ENCODE data around the gene MAGI1.
"Not testable (repeated sequence)": the region's sequence is repeated elsewhere in the genome, so short reads cannot be mapped to it uniquely, and the experiment has no call there.

The MAGI1 gene

GRCh38 chr3:65867463-65868210 lies 171.1 kb downstream of the MAGI1 start:
- DNase-seq, result no peak

GRCh38 chr3:65864357-65864904 lies 174.3 kb downstream of the MAGI1 start:
- no peak for DNase-seq

GRCh38 chr3:65861718-65862117 lies 177.0 kb downstream of the MAGI1 start:
- DNase-seq, result no peak

DNA sequence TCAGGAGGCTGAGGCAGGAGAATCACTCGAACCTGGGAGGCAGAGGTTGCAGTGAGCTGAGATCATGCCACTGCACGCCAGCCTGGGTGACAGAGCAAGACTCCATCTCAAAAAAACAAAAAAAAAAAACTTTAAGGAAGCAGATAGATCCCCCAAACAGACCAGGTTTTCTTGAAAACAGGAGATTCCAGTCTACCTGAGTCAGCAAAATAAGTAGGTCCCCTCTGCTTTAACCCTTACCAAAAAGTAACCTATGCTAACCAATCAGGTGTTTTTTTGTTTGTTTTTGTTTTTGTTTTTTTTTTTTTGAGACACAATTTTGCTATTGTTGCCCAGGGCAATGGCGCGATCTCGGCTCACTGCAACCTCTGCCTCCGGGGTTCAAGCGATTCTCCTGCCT lies 179.1 kb downstream of the MAGI1 start:
- DNase-seq, result not testable (repeated sequence)

- DNase-seq, result no peak
These were observed 180.0 kb downstream of the MAGI1 start for GRCh38 chr3:65858749-65859148.

- DNase-seq, result no peak
These were observed 181.4 kb downstream of the MAGI1 start for GRCh38 chr3:65857327-65857726.

DNA sequence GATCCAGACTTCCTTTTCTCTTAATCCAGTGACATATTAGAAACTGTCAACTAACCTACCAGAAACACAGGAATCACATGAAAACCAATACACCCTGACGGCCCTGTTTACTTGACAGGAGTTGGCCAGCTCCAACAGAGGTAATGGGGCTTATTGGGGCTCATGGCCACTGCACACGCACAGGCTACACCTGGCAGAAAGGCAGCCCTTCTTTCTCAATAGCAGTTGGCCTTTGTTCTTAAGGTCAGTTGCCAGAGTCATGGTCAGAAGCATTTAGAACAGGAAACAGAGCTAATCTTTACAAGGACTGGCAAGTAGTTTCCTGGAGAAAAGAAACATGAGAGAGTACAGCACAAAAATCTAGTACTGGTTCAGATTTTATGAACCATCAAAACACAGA lies 181.8 kb downstream of the MAGI1 start:
- DNase-seq, result no peak

DNA sequence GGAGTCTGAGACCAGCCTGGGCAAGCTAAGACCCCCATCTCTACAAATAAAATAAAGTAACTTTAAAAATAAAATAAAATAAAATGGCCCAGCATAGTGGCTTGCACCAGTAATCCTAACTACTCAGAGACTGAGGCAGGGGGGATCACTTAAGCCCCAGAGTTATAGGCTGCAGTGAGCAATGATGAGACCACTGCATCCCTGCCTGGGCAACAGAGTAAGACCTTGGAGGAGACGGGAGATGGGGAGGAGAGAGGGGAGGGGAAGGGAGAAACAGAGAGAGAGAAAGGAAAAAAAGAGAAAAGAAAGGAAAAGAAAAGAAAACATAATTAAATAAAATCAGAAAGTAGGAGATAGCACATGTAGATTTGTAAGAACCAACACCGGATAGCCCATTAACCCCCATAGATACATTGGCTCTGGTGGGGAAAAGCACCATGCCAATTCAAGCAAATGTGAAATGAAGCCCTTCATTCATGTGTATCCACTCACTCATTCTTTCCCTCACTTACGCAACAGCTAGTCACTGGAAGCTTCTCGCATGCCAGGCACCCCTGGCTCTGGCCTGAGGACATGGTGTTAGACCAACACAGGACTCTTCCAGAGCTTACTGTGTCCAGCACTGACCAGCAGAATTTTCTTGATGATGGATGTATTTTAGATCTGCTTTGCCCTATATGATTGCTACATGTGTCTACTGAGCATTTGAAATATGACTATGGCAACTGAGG lies 183.2 kb downstream of the MAGI1 start:
- DNase-seq, result no peak

GRCh38 chr3:65854606-65855304 lies 184.0 kb downstream of the MAGI1 start:
- DNase-seq, result no peak

GRCh38 chr3:65851827-65852226 lies 186.9 kb downstream of the MAGI1 start:
- no peak for DNase-seq

GRCh38 chr3:65850261-65850660 lies 188.5 kb downstream of the MAGI1 start:
- DNase-seq, result no peak

- no peak for DNase-seq
These were observed 190.7 kb downstream of the MAGI1 start for GRCh38 chr3:65848024-65848423.

GRCh38 chr3:65846936-65847335 lies 191.8 kb downstream of the MAGI1 start:
- DNase-seq, result no peak

GRCh38 chr3:65844370-65844769 lies 194.3 kb downstream of the MAGI1 start:
- no peak for DNase-seq

- no peak for DNase-seq
These were observed 195.0 kb downstream of the MAGI1 start for GRCh38 chr3:65843732-65844131.

- no peak for DNase-seq
These were observed 201.1 kb downstream of the MAGI1 start for GRCh38 chr3:65837604-65838003.

GRCh38 chr3:65836047-65836446 lies 202.7 kb downstream of the MAGI1 start:
- DNase-seq, result no peak

DNA sequence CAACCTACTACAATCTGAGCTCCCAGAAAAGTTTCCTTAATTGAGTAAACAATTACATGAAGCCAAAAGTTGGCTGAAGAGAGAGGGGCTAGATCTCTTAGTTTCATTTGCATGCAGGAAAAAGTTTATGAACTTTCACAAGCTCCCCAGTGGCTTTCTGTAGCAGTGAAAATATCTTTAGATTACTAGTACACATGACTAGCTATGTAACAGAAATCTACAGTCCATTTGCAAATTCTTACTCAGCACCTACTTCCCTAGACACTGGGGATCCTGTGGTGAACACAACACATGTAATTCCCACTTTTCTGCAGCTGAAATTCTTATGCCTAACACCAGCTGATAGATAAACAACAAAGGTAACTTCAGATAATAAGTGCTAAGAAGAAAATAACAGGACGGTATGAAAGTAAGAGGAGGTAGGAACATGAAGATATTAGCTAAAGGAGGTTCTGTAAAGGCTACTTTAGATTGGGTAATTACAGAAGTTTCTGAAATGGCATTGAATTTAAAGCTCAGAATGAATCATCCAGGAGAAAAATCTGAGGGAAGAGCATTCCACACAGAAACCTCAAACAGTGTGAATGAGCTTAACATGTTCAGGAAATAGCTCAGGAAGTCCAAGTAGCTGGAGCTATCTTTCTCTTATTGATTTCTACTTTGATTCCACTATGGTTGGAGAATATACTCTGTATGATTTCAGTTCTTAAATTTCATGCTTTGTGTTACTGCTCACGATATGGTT lies 204.8 kb downstream of the MAGI1 start:
- DNase-seq, result no peak

- no peak for DNase-seq
These were observed 206.8 kb downstream of the MAGI1 start for GRCh38 chr3:65831733-65832425.

- DNase-seq, result no peak
These were observed 207.6 kb downstream of the MAGI1 start for GRCh38 chr3:65830948-65831732.

GRCh38 chr3:65829228-65829627 lies 209.5 kb downstream of the MAGI1 start:
- DNase-seq, result no peak
